Measurements from ENCODE around the gene DDX39B. TPM values are rescaled to one million over a fixed set of nuclear protein-coding genes. Genes with fewer than 3 reads are reported as not detected.

The DDX39B gene
- total and polyA plus RNA-seq, 2 donors (not counting 3 experiments of a cell fraction or from before 2014, with no cell fraction given), result 453 to 766 TPM

GRCh38 chr6:31528307-31528777, 13.5 kb downstream of the DDX39B start:
- no TSS peak for BruUV-seq (replicated peaks)
- ChIA-PET CTCF (interaction anchor here (0.6 to 5.4 kb wide), 3 partner anchors 34 to 370 kb away, joined by 3 to 29 read pairs (median 4); no protein-coding TSS in a partner anchor), POLR2A (interaction anchor here (0.8 to 1.8 kb wide), 2 partner anchors 10 to 13 kb away, joined by 3 to 4 read pairs; no protein-coding TSS in a partner anchor)
- no peaks in the 10 kb centered on the region for H3K9me3 ChIP-seq (replicated peaks; ENCODE audit: control insufficient read depth, insufficient read depth, low read length)
- no peak overlapping the region for H3K4me2 ChIP-seq (ENCODE audit: insufficient read depth, low read length)
- dilution Hi-C loops (cut with MboI; ENCODE audit: extremely low pct_ligation_motif_present, low sequenced_read_pairs), result no loop called here
- peaks cover 14 to 24% of the 10 kb centered on the region in 2 experiments for H3K36me3 ChIP-seq (ENCODE audit: control insufficient read depth in 2 of 2, extremely low read depth in 1 of 2, insufficient read depth in 2 of 2, low read length in 2 of 2)
- FAIRE-seq (no peak), DNase-seq (ENCODE audit: low read depth, low spot score) (no peak)
- H3K27me3 ChIP-seq (ENCODE audit: control insufficient read depth in 2 of 2, insufficient read depth in 2 of 2, low read length in 2 of 2), result no peaks in the 10 kb centered on the region
- intact Hi-C loops (cut with micrococcal nuclease), result no loop called here
- no peaks in the 10 kb centered on the region for H3K9me1 ChIP-seq (replicated peaks; ENCODE audit: control insufficient read depth, extremely low read depth, insufficient read depth, low read length)
- no peak overlapping the region for H2AFZ ChIP-seq (ENCODE audit: low read depth, low read length)
- TF ChIP-seq MAX (IDR thresholded peaks at IDR 0.05; ENCODE audit: insufficient read depth, insufficient read length) (no peak), GATA2 (IDR thresholded peaks at IDR 0.05; ENCODE audit: insufficient read depth, insufficient read length, low read depth, low read length) (no peak), POLR2AphosphoS5 (IDR thresholded peaks at IDR 0.05; ENCODE audit: insufficient read depth, low read depth, low read length) (no peak), EZH2 (IDR thresholded peaks at IDR 0.05; ENCODE audit: borderline replicate concordance, low read depth, low read length, severe bottlenecking) (no peak), FOS (IDR thresholded peaks at IDR 0.05; ENCODE audit: borderline replicate concordance, insufficient read depth, low read length) (no peak), CTCF (IDR thresholded peaks at IDR 0.05; ENCODE audit: extremely low read depth in 1 of 2, insufficient read depth in 1 of 2, low read depth in 1 of 2, low read length in 2 of 2) (no peak), JUN (IDR thresholded peaks at IDR 0.05; ENCODE audit: borderline replicate concordance, insufficient read depth, insufficient read length, low read depth) (no peak), POLR2A (IDR thresholded peaks at IDR 0.05; ENCODE audit: low read depth, low read length) (no peak), MYC (IDR thresholded peaks at IDR 0.05; ENCODE audit: low read depth, low read length) (no peak)
- no peak overlapping the region for H3K27ac ChIP-seq (ENCODE audit: insufficient read depth, low read depth, low read length)
- peaks cover 7% of the 10 kb centered on the region for H3K79me2 ChIP-seq (ENCODE audit: control insufficient read depth, insufficient read depth, low read length)
- H4K20me1 ChIP-seq (replicated peaks; ENCODE audit: control insufficient read depth, extremely low read depth, insufficient read depth, low read length), result no peaks in the 10 kb centered on the region
- H3K4me1 ChIP-seq (ENCODE audit: control insufficient read depth, extremely low read depth, insufficient read depth, low read length), result peaks cover 24% of the 10 kb centered on the region
- H3K9ac ChIP-seq (replicated peaks; ENCODE audit: extremely low read depth, insufficient read depth, low read length), result no peak overlapping the region
- H3K4me3 ChIP-seq (replicated peaks in 1 of 3; ENCODE audit: insufficient read depth in 1 of 3, low read depth in 1 of 3, low read length in 3 of 3), result no peak overlapping the region

All from endothelial cell of umbilical vein (primary cell).